Measurements from ENCODE around the gene RPS13. TPM values are rescaled to one million over a fixed set of nuclear protein-coding genes. Genes with fewer than 3 reads are reported as not detected.
"Not testable (repeated sequence)": the region's sequence is repeated elsewhere in the genome, so short reads cannot be mapped to it uniquely, and the experiment has no call there.

The RPS13 gene
- total RNA-seq = 1,999 TPM

DNA sequence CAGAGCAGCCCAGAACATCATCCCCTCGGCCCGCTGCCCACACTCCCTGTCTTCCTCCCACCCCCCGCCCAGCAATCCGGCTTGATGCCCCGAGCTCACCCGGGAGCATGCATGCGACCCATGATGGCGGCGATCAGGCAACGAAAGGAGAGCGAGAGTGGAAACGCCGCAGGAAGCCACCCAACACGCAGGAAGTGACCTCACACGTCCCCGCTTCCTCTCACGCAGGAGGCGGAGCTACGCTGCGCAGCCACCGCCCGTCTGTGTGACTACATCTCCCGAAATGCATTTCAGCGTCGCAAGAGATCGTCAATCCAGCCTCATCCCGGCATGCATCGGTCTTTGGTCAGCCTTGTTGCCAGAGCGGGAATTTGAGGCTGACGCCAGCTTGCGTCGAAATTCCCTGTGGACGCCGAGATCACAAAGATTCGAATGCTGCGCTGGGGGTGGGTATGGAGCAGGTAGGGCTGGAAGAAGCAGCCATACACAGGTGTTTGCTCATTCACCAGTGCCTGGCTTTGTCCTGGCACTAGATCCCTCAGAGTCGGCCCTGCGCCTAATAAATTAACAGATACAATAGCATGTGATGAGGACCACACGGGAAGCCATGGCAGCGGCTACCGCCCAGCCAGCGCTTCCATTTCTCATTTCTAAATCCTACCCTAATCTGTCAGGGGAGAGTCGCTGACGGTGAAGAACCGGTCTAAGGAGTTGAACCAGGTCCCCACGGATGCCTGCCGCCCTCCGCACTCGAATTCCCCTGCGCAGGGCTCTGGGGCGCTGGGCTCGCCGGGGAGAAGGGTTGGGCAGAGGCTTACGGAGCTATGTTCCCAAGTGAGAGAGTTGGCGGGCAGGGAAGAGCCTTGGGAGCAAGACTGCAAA is at the start of gene RPS13:
RPS13 (minus strand) TSS at position 148 of the 882 bp plus-strand sequence; CDS start at position 122, 26 bp downstream.
- DNase-seq (ENCODE audit: extremely low spot score in 2 of 2) = peak; percentile 98 to 99
- peaks cover 0 to 31% of the 10 kb centered on the region in 2 donors for H3K36me3 ChIP-seq

DNA sequence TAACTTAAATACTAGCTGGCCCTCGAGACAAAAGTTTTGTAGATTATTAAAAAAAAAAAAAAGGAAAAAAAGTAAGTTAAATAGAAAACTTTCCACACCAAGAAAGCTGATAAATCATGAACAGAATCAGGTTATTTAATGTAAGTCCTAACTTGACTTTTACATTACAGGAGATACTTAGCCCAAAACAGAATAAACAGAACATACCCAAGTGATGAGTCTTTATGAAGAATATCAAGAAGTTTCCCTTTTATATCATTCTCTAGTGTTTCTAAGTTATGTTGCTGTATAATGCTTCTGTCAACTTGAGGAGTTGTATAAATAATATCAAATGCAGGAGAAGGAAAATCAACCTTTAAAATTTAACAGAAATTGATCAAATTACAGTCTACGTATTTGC is 44.5 kb upstream of the RPS13 start:
- intact Hi-C loops (cut with DNase I) = no loop called here
- TF ChIP-seq, protein P1, sequence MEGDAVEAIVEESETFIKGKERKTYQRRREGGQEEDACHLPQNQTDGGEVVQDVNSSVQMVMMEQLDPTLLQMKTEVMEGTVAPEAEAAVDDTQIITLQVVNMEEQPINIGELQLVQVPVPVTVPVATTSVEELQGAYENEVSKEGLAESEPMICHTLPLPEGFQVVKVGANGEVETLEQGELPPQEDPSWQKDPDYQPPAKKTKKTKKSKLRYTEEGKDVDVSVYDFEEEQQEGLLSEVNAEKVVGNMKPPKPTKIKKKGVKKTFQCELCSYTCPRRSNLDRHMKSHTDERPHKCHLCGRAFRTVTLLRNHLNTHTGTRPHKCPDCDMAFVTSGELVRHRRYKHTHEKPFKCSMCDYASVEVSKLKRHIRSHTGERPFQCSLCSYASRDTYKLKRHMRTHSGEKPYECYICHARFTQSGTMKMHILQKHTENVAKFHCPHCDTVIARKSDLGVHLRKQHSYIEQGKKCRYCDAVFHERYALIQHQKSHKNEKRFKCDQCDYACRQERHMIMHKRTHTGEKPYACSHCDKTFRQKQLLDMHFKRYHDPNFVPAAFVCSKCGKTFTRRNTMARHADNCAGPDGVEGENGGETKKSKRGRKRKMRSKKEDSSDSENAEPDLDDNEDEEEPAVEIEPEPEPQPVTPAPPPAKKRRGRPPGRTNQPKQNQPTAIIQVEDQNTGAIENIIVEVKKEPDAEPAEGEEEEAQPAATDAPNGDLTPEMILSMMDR (IDR thresholded peaks at IDR 0.05) = no peak
- TF ChIP-seq POLR2AphosphoS5 (IDR thresholded peaks at IDR 0.05; ENCODE audit: insufficient read depth in 1 of 2, low read depth in 1 of 2) (no peak), POLR2A (IDR thresholded peaks at IDR 0.05) (no peak)
- Histone ChIP-seq H3K4me1 (no peaks in the 10 kb centered on the region), H3K27me3 (no peaks in the 10 kb centered on the region), H3K27ac (no peak overlapping the region), H3K4me3 (no peak overlapping the region), H3K36me3 (peaks cover 0 to 20% of the 10 kb centered on the region in 2 donors), H3K9me3 (no peaks in the 10 kb centered on the region)
- no peak for DNase-seq (ENCODE audit: extremely low spot score in 2 of 2)

More for the DNA sequence above, at the start of gene RPS13:
- Histone ChIP-seq H3K27ac (peak within 1 kb of the TSS; percentile 92), H3K27me3 (no peaks in the 10 kb centered on the region), H3K9me3 (no peaks in the 10 kb centered on the region), H3K4me1 (peaks cover 35% of the 10 kb centered on the region), H3K4me3 (peak within 1 kb of the TSS; percentile 91 to 96)
- peak; percentile 93 to 99 for TF ChIP-seq POLR2AphosphoS5 (IDR thresholded peaks at IDR 0.05; ENCODE audit: insufficient read depth in 1 of 2, low read depth in 1 of 2)
- peak in 1 of 2 donors; percentile 27 for TF ChIP-seq POLR2A (IDR thresholded peaks at IDR 0.05)
- TF ChIP-seq, protein P1 (IDR thresholded peaks at IDR 0.05) = no peak
- intact Hi-C loops (cut with DNase I) = loop anchor here (5.0 kb wide), 1 partner anchor 130 kb away; the partner anchor contains the start of gene PIK3C2A

DNA sequence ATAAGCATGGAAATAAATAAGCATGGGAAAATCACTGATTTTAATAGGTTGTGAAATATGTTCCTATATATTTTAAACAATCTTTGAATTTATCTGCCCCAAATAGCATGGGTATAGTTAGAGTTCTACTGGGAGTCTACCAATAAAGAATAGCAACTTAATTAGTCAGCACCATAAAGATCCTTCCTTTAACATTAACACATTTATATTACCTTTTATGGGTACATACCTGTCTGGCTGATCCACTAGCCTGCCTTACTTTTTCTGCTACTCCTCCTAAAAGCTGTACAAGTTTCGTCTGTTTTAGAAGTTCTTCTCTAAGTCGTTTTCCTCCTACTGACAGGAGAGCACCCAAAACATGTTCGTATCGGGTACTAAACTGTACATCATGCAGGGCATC is 39.8 kb upstream of the RPS13 start:
- no peak for DNase-seq (ENCODE audit: extremely low spot score in 2 of 2)
- no peaks in the 10 kb centered on the region for H3K27me3 ChIP-seq
- no peaks in the 10 kb centered on the region for H3K9me3 ChIP-seq
- TF ChIP-seq, protein P1 (IDR thresholded peaks at IDR 0.05) = no peak
- TF ChIP-seq POLR2AphosphoS5 (IDR thresholded peaks at IDR 0.05; ENCODE audit: insufficient read depth in 1 of 2, low read depth in 1 of 2) = no peak
- TF ChIP-seq POLR2A (IDR thresholded peaks at IDR 0.05) = no peak
- no peak overlapping the region for H3K27ac ChIP-seq
- H3K36me3 ChIP-seq = peaks cover 0 to 50% of the 10 kb centered on the region in 2 donors
- intact Hi-C loops (cut with DNase I) = no loop called here
- no peak overlapping the region for H3K4me3 ChIP-seq
- no peaks in the 10 kb centered on the region for H3K4me1 ChIP-seq

DNA sequence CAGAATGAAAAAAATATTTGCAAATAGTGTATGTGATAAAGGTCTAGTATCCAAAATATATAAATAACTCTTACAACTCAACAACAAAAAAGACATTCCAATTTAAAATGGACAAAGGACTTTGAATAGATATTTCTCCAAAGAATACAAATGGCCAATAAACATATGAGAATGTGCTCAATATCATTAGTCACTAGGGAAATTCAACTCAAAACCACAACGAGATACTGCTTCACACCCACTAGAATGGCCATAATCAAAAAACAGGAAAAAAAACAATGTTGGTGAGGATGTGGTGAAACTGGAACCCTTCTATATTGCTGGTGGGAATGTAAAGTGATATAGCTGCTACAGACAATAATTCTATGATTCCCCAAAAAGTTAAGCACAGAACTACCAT is 38.6 kb upstream of the RPS13 start:
- TF ChIP-seq POLR2AphosphoS5 (IDR thresholded peaks at IDR 0.05; ENCODE audit: insufficient read depth in 1 of 2, low read depth in 1 of 2) (no peak), POLR2A (IDR thresholded peaks at IDR 0.05) (no peak)
- TF ChIP-seq, protein P1 (IDR thresholded peaks at IDR 0.05) = no peak
- H3K9me3 ChIP-seq = no peaks in the 10 kb centered on the region
- no peaks in the 10 kb centered on the region for H3K4me1 ChIP-seq
- H3K36me3 ChIP-seq = peaks cover 0 to 61% of the 10 kb centered on the region in 2 donors
- H3K27ac ChIP-seq = no peak overlapping the region
- no peak overlapping the region for H3K4me3 ChIP-seq
- H3K27me3 ChIP-seq = no peaks in the 10 kb centered on the region
- DNase-seq (ENCODE audit: extremely low spot score in 2 of 2) = no peak
- intact Hi-C loops (cut with DNase I) = no loop called here

DNA sequence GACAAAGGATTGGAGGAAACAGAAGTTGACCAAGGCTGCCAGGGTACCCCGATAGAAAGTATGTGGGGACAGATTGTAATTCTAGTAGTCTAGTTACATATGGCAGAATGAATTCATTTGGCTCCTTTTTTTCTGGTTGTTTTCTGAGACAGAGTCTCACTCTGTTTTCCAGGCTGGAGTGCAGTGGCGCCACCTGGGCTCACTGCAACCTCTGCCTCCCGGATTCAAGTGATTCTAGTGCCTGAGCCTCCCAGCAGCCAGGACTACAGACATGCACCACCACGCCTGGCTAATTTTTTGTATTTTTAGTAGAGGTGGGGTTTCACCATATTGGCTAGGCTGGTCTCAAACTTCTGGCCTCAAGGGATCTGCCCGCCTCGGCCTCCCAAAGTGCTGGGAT is 30.3 kb upstream of the RPS13 start:
- DNase-seq (ENCODE audit: extremely low spot score in 2 of 2); H3K9me3 ChIP-seq; H3K27me3 ChIP-seq; H3K4me1 ChIP-seq; H3K27ac ChIP-seq; H3K4me3 ChIP-seq; intact Hi-C loops (cut with DNase I): not testable (repeated sequence)
- peaks cover 0 to 70% of the 10 kb centered on the region in 2 donors for H3K36me3 ChIP-seq

DNA sequence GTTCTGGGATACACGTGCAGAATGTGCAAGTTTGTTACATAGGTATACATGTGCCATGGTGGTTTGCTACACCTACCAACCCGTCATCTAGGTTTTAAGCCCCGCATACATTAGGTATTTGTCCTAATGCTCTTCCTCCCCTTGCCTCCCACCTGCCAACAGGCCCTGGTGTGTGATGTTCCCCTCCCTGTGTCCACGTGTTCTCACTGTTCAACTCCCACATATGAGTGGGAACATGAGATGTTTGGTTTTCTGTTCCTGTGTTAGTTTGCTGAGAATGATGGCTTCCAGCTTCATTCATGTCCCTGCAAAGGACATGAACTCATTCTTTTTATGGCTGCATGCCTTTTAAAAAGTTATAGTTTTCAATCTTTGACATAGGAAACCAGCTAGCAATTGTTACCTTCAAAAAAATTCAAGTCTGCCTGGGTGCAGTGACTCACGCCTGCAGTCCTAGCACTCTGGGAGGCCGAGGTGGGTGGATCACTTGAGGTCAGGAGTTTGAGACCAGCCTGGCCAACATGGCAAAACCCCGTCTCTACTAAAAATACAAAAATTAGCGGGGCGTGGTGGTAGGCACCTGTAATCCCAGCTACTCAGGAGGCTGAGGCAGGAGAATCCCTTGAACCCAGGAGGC is 28.1 kb upstream of the RPS13 start:
- intact Hi-C loops (cut with DNase I); H3K4me1 ChIP-seq; DNase-seq (ENCODE audit: extremely low spot score in 2 of 2); H3K27me3 ChIP-seq; H3K27ac ChIP-seq; H3K9me3 ChIP-seq; H3K4me3 ChIP-seq: not testable (repeated sequence)
- H3K36me3 ChIP-seq = peaks cover 0 to 52% of the 10 kb centered on the region in 2 donors

Data from vagina (tissue), 2 donors.